Measurements from ENCODE around the gene TNFSF9. TPM values are rescaled to one million over a fixed set of nuclear protein-coding genes. Genes with fewer than 3 reads are reported as not detected.
"Not testable (repeated sequence)": the region's sequence is repeated elsewhere in the genome, so short reads cannot be mapped to it uniquely, and the experiment has no call there.

Gene TNFSF9
- total and polyA plus RNA-seq, 4 donors: 0.08 to 0.12 TPM; not detected in 2

- H3K9me3 ChIP-seq (ENCODE audit: control insufficient read depth in 4 of 4, low read length in 3 of 4): no peaks in the 10 kb centered on the region
- H3K36me3 ChIP-seq (ENCODE audit: control insufficient read depth in 4 of 4, insufficient read depth in 3 of 4, low read depth in 1 of 4, low read length in 3 of 4): no peaks in the 10 kb centered on the region
- DNase-seq (ENCODE audit: low spot score): no peak
- no peak overlapping the region for H3K27ac ChIP-seq (ENCODE audit: low read depth in 1 of 2, low read length in 2 of 2)
- WGBS: 65% methylated on average over 11 of the region's 11 CpGs
- H3K4me1 ChIP-seq (ENCODE audit: control insufficient read depth in 4 of 4, insufficient read depth in 4 of 4, low read length in 3 of 4): no peaks in the 10 kb centered on the region
- no peak overlapping the region for H3K4me3 ChIP-seq (ENCODE audit: low read depth in 1 of 3, low read length in 3 of 3)
- H3K27me3 ChIP-seq (ENCODE audit: control insufficient read depth in 4 of 4, insufficient read depth in 4 of 4, low read length in 3 of 4): no peaks in the 10 kb centered on the region
- TF ChIP-seq, protein P1, sequence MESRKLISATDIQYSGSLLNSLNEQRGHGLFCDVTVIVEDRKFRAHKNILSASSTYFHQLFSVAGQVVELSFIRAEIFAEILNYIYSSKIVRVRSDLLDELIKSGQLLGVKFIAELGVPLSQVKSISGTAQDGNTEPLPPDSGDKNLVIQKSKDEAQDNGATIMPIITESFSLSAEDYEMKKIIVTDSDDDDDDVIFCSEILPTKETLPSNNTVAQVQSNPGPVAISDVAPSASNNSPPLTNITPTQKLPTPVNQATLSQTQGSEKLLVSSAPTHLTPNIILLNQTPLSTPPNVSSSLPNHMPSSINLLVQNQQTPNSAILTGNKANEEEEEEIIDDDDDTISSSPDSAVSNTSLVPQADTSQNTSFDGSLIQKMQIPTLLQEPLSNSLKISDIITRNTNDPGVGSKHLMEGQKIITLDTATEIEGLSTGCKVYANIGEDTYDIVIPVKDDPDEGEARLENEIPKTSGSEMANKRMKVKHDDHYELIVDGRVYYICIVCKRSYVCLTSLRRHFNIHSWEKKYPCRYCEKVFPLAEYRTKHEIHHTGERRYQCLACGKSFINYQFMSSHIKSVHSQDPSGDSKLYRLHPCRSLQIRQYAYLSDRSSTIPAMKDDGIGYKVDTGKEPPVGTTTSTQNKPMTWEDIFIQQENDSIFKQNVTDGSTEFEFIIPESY (IDR thresholded peaks at IDR 0.05): no peak
- TF ChIP-seq FOXA1 (IDR thresholded peaks at IDR 0.05) (no peak), JUND (IDR thresholded peaks at IDR 0.05) (no peak), HNF4A (conservative IDR thresholded peaks at IDR 0.05) (no peak), GABPA (IDR thresholded peaks at IDR 0.05 in 1 of 2, conservative IDR thresholded peaks at IDR 0.05 in 1 of 2) (no peak), MAX (IDR thresholded peaks at IDR 0.05) (no peak), SP1 (IDR thresholded peaks at IDR 0.05) (no peak), TAF1 (conservative IDR thresholded peaks at IDR 0.05) (no peak), NR2F2 (IDR thresholded peaks at IDR 0.05) (no peak), CTCF (IDR thresholded peaks at IDR 0.05; ENCODE audit: low read depth, low read length, missing input control) (no peak), RAD21 (IDR thresholded peaks at IDR 0.05) (no peak), RXRA (IDR thresholded peaks at IDR 0.05) (no peak), FOXA2 (IDR thresholded peaks at IDR 0.05) (no peak), YY1 (IDR thresholded peaks at IDR 0.05) (no peak)
- TF ChIP-seq, protein P2, sequence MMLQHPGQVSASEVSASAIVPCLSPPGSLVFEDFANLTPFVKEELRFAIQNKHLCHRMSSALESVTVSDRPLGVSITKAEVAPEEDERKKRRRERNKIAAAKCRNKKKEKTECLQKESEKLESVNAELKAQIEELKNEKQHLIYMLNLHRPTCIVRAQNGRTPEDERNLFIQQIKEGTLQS (IDR thresholded peaks at IDR 0.05): no peak
- TF ChIP-seq, protein P3, sequence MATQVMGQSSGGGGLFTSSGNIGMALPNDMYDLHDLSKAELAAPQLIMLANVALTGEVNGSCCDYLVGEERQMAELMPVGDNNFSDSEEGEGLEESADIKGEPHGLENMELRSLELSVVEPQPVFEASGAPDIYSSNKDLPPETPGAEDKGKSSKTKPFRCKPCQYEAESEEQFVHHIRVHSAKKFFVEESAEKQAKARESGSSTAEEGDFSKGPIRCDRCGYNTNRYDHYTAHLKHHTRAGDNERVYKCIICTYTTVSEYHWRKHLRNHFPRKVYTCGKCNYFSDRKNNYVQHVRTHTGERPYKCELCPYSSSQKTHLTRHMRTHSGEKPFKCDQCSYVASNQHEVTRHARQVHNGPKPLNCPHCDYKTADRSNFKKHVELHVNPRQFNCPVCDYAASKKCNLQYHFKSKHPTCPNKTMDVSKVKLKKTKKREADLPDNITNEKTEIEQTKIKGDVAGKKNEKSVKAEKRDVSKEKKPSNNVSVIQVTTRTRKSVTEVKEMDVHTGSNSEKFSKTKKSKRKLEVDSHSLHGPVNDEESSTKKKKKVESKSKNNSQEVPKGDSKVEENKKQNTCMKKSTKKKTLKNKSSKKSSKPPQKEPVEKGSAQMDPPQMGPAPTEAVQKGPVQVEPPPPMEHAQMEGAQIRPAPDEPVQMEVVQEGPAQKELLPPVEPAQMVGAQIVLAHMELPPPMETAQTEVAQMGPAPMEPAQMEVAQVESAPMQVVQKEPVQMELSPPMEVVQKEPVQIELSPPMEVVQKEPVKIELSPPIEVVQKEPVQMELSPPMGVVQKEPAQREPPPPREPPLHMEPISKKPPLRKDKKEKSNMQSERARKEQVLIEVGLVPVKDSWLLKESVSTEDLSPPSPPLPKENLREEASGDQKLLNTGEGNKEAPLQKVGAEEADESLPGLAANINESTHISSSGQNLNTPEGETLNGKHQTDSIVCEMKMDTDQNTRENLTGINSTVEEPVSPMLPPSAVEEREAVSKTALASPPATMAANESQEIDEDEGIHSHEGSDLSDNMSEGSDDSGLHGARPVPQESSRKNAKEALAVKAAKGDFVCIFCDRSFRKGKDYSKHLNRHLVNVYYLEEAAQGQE (IDR thresholded peaks at IDR 0.05): no peak
- H3K9ac ChIP-seq (ENCODE audit: low read depth in 1 of 2, low read length in 2 of 2): no peak overlapping the region
Measured at GRCh38 chr19:6556480-6557195, 25.8 kb downstream of the TNFSF9 start.

DNA sequence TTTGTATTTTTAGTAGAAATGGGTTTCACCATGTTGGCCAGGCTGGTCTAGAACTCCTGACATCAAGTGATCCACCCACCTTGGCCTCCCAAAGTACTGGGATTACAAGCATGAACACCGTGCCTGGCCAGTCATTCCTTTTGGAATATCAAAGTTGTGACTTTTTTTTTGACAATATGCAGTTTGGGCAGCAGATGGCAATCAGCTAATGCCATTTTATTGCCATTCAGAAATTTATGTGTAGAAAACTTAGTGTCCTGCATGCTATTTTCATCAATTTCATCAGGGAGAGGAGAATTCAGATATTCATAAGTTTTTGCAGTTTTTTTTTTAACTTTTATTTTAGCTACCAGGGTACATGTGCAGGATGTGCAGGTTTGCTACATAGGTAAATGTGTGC is 31.6 kb downstream of the TNFSF9 start:
- H3K36me3 ChIP-seq (ENCODE audit: control insufficient read depth in 4 of 4, insufficient read depth in 3 of 4, low read depth in 1 of 4, low read length in 3 of 4); H3K4me1 ChIP-seq (ENCODE audit: control insufficient read depth in 4 of 4, insufficient read depth in 4 of 4, low read length in 3 of 4); H3K9ac ChIP-seq (ENCODE audit: low read depth in 1 of 2, low read length in 2 of 2); DNase-seq (ENCODE audit: low spot score); H3K27me3 ChIP-seq (ENCODE audit: control insufficient read depth in 4 of 4, insufficient read depth in 4 of 4, low read length in 3 of 4); H3K27ac ChIP-seq (ENCODE audit: low read depth in 1 of 2, low read length in 2 of 2); H3K4me3 ChIP-seq (ENCODE audit: low read depth in 1 of 3, low read length in 3 of 3): not testable (repeated sequence)
- H3K9me3 ChIP-seq (ENCODE audit: control insufficient read depth in 4 of 4, low read length in 3 of 4): peaks cover 0 to 11% (median 3%) of the 10 kb centered on the region in 4 donors
- WGBS: 50% methylated on average over 1 of the region's 1 CpG

All from liver (tissue), 9 donors.